MM.1S (cell line): Measurements from ENCODE around the gene KRTAP5-5.

ENCODE experiments used
- DNase-seq: peaks from one replicate; pipeline ENCODE4 v3.0.0-alpha.2; 2015
- H2AFZ ChIP-seq: fragments of 300-600 bp; sonication (generic); 2 replicates; pipeline ENCODE4 v1.6.0; 2016; ENCODE audit warnings: antibody characterized with exemption, low read length
- H3F3A ChIP-seq: fragments of 300-600 bp; sonication (generic); 2 replicates; pipeline ENCODE4 v1.6.1; 2016; ENCODE audit warnings: mild to moderate bottlenecking, antibody characterized with exemption, low read length, moderate library complexity, mixed read lengths; ENCODE audit not compliant: insufficient read depth
- H3K27ac ChIP-seq: fragments of 300-600 bp; sonication (generic); 2 replicates; pipeline ENCODE4 v1.5.1; 2016; ENCODE audit warnings: mild to moderate bottlenecking, low read length
- H3K27me3 ChIP-seq: fragments of 300-600 bp; sonication (generic); replicated peaks from 2 replicates; pipeline ENCODE4 v1.6.0; 2016; ENCODE audit warnings: low read length; ENCODE audit not compliant: insufficient read depth
- H3K36me3 ChIP-seq: fragments of 300-600 bp; sonication (generic); replicated peaks from 2 replicates; pipeline ENCODE4 v1.6.1; 2016; ENCODE audit warnings: mild to moderate bottlenecking, low read length, mixed read lengths; ENCODE audit not compliant: insufficient read depth
- H3K4me1 ChIP-seq: fragments of 300-600 bp; sonication (generic); 2 replicates; pipeline ENCODE4 v1.6.1; 2016; ENCODE audit warnings: low read length, mixed read lengths
- H3K4me2 ChIP-seq: fragments of 300-600 bp; sonication (generic); 2 replicates; pipeline ENCODE4 v1.6.0; 2016; ENCODE audit warnings: low read depth, low read length
- H3K4me3 ChIP-seq: fragments of 300-600 bp; sonication (generic); 2 replicates; pipeline ENCODE4 v1.5.1; 2016; ENCODE audit warnings: low read length, mixed read lengths
- H3K79me2 ChIP-seq: fragments of 300-600 bp; sonication (generic); 2 replicates; pipeline ENCODE4 v1.6.1; 2016; ENCODE audit warnings: mixed run types, low read length, mixed read lengths
- H3K9ac ChIP-seq: fragments of 300-600 bp; sonication (generic); 2 replicates; pipeline ENCODE4 v1.6.1; 2016; ENCODE audit warnings: low read length, mixed read lengths
- H3K9me2 ChIP-seq: fragments of 300-600 bp; sonication (generic); replicated peaks from 2 replicates; pipeline ENCODE4 v1.6.1; 2016; ENCODE audit warnings: mild to moderate bottlenecking, low read length, mixed read lengths; ENCODE audit not compliant: insufficient read depth
- H3K9me3 ChIP-seq: fragments of 300-600 bp; sonication (generic); replicated peaks from 2 replicates; pipeline ENCODE4 v1.6.1; 2016; ENCODE audit warnings: mild to moderate bottlenecking, low read length, mixed read lengths; ENCODE audit not compliant: insufficient read depth
- H4K20me1 ChIP-seq: fragments of 300-600 bp; sonication (generic); 2 replicates; pipeline ENCODE4 v1.6.1; 2016; ENCODE audit warnings: mild to moderate bottlenecking, low read length, moderate library complexity, mixed read lengths; ENCODE audit not compliant: insufficient read depth
- CTCF ChIP-seq: fragments of 300-600 bp; sonication (generic); IDR thresholded peaks from 2 replicates; pipeline ENCODE4 v1.5.1; 2016; ENCODE audit warnings: antibody characterized with exemption, low read length, mixed read lengths
- EZH2 ChIP-seq: fragments of 300-600 bp; sonication (generic); optimal IDR thresholded peaks from 2 replicates; pipeline ENCODE3; 2017; ENCODE audit warnings: low read depth, mild to moderate bottlenecking, antibody characterized with exemption, low read length, mixed read lengths
- EZH2phosphoT487 ChIP-seq: fragments of 300-600 bp; sonication (generic); IDR thresholded peaks from 2 replicates; pipeline ENCODE4 v1.6.1; 2018; ENCODE audit warnings: antibody characterized with exemption, low read length

The KRTAP5-5 gene

DNA sequence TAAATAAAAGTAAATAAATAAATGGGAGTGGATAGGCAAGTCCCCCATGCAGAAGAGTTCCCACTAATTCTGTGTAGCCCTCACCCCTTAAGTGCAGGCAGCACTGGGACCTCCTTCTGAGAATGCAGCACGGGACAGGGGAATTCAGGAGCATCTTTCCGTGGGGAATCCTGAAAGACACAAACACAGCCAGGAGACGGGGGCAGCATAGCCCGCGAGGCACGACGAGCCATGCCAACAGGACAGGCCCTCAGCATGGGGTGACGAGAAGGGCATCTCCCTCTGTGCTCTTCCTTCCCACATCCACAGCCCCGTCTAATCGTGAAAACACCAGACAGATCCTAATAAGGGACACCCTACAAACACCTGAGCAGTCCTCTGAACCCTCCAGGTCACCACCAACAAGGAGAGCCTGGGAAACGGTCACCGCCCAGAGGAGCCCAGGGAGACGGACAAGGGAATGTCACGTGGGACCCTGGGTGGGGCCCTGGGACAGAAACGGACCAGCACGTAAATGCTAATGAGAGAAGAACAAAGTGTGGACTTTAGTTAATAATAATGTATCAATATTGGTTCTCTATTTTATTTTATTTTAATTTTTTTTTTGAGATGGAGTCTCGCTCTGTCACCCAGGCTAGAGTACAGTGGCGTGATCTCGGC is 6.8 kb downstream of the KRTAP5-5 start:
- Histone ChIP-seq H3K9me2 (no peaks in the 10 kb centered on the region), H3K4me2 (no peak overlapping the region), H3K79me2 (no peaks in the 10 kb centered on the region), H3K4me1 (peaks cover 6% of the 10 kb centered on the region; the same call in 1 of the 2 replicates), H2AFZ (no peak overlapping the region), H3K9ac (no peak overlapping the region), H4K20me1 (no peaks in the 10 kb centered on the region), H3K4me3 (no peak overlapping the region), H3K27me3 (peaks cover 98% of the 10 kb centered on the region), H3K36me3 (no peaks in the 10 kb centered on the region), H3K27ac (no peak overlapping the region), H3F3A (no peaks in the 10 kb centered on the region), H3K9me3 (no peaks in the 10 kb centered on the region)
- no peak for TF ChIP-seq CTCF
- no peak for TF ChIP-seq EZH2phosphoT487
- TF ChIP-seq EZH2: no peak
- no peak for DNase-seq

- Histone ChIP-seq H3K9ac (no peak overlapping the region), H3K79me2 (no peaks in the 10 kb centered on the region), H2AFZ (no peak overlapping the region), H3K4me2 (no peak overlapping the region), H3K4me1 (peaks cover 1% of the 10 kb centered on the region; the same call in 1 of the 2 replicates), H3K36me3 (no peaks in the 10 kb centered on the region), H3K9me3 (no peaks in the 10 kb centered on the region), H3K27me3 (peaks cover 92% of the 10 kb centered on the region), H3K27ac (no peak overlapping the region), H3K9me2 (no peaks in the 10 kb centered on the region), H3K4me3 (no peak overlapping the region), H4K20me1 (no peaks in the 10 kb centered on the region), H3F3A (no peaks in the 10 kb centered on the region)
- no peak for DNase-seq
- TF ChIP-seq EZH2 (no peak), EZH2phosphoT487 (no peak), CTCF (no peak)
These were observed 8.1 kb downstream of the KRTAP5-5 start for GRCh38 chr11:1637628-1638027.

DNA sequence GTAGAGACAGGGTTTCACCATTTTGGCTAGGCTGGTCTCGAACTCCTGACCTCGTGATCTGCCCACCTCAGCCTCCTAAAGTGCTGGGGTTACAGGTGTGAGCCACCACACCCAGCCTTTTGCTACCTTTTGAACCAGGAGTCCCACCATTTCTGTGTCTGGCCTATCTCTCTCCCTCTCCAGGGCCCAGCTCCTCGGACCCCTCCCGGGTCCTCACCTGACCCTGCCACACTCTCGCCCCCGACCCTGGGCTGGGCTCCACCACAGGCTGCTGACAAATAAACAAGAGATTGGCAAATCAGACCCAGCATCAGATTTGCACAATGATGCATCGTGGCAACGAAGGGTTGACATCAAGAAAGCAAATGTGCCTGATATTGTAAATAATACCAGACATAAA is 8.8 kb downstream of the KRTAP5-5 start:
- TF ChIP-seq CTCF (no peak), EZH2phosphoT487 (no peak), EZH2 (no peak)
- Histone ChIP-seq H3K9ac (no peak overlapping the region), H3K27ac (no peak overlapping the region), H3F3A (no peaks in the 10 kb centered on the region), H4K20me1 (no peaks in the 10 kb centered on the region), H3K79me2 (no peaks in the 10 kb centered on the region), H2AFZ (no peak overlapping the region), H3K4me2 (no peak overlapping the region), H3K36me3 (no peaks in the 10 kb centered on the region), H3K9me3 (no peaks in the 10 kb centered on the region), H3K4me1 (no peaks in the 10 kb centered on the region), H3K4me3 (no peak overlapping the region), H3K27me3 (peaks cover 94% of the 10 kb centered on the region), H3K9me2 (no peaks in the 10 kb centered on the region)
- DNase-seq: no peak
